ENCODE data around the gene NABP2.

The NABP2 gene

GRCh38 chr12:56257071-56257470 is 32.9 kb downstream of the NABP2 start:
- ATAC-seq: no peak
- TF ChIP-seq BACH2 (CRISPR knock-in tag; IDR thresholded peaks at IDR 0.05; ENCODE audit: borderline replicate concordance) (no peak), PPARA (CRISPR knock-in tag; IDR thresholded peaks at IDR 0.05; ENCODE audit: borderline replicate concordance) (no peak), ZNF70 (CRISPR knock-in tag; IDR thresholded peaks at IDR 0.05) (no peak), TCF4 (CRISPR knock-in tag; IDR thresholded peaks at IDR 0.05; ENCODE audit: borderline replicate concordance) (no peak), CREB5 (CRISPR knock-in tag; IDR thresholded peaks at IDR 0.05; ENCODE audit: low read depth) (no peak), ARNTL (CRISPR knock-in tag; IDR thresholded peaks at IDR 0.05; ENCODE audit: borderline replicate concordance, low read depth) (no peak), OSR1 (CRISPR knock-in tag; IDR thresholded peaks at IDR 0.05) (no peak)

- TF ChIP-seq ZFP3 (CRISPR knock-in tag; IDR thresholded peaks at IDR 0.05) (no peak), ZNF8 (CRISPR knock-in tag; IDR thresholded peaks at IDR 0.05) (no peak), ISL1 (CRISPR knock-in tag; IDR thresholded peaks at IDR 0.05) (no peak), POU6F1 (CRISPR knock-in tag; IDR thresholded peaks at IDR 0.05; ENCODE audit: borderline replicate concordance, low read depth) (no peak), CSDC2 (CRISPR knock-in tag; IDR thresholded peaks at IDR 0.05) (no peak), TOX (CRISPR knock-in tag; IDR thresholded peaks at IDR 0.05; ENCODE audit: borderline replicate concordance) (no peak), PPARA (CRISPR knock-in tag; IDR thresholded peaks at IDR 0.05; ENCODE audit: borderline replicate concordance) (no peak), GLIS3 (CRISPR knock-in tag; IDR thresholded peaks at IDR 0.05) (no peak), ESRRG (CRISPR knock-in tag; IDR thresholded peaks at IDR 0.05) (no peak), ZNF565 (CRISPR knock-in tag; conservative IDR thresholded peaks at IDR 0.05; ENCODE audit: low read depth) (no peak), ARNTL (CRISPR knock-in tag; IDR thresholded peaks at IDR 0.05; ENCODE audit: borderline replicate concordance, low read depth) (no peak), OSR1 (CRISPR knock-in tag; IDR thresholded peaks at IDR 0.05) (no peak), RARB (CRISPR knock-in tag; IDR thresholded peaks at IDR 0.05) (no peak), PATZ1 (CRISPR knock-in tag; IDR thresholded peaks at IDR 0.05; ENCODE audit: borderline replicate concordance) (no peak; the same call in 1 of the 2 replicates)
- peak; percentile 64 for ATAC-seq
Measured at GRCh38 chr12:56257491-56258067, 33.4 kb downstream of the NABP2 start.

- peak; percentile 84 for ATAC-seq
- TF ChIP-seq ARNTL (CRISPR knock-in tag; IDR thresholded peaks at IDR 0.05; ENCODE audit: borderline replicate concordance, low read depth) (no peak), TOX (CRISPR knock-in tag; IDR thresholded peaks at IDR 0.05; ENCODE audit: borderline replicate concordance) (no peak), PATZ1 (CRISPR knock-in tag; IDR thresholded peaks at IDR 0.05; ENCODE audit: borderline replicate concordance) (no peak), ZNF70 (CRISPR knock-in tag; IDR thresholded peaks at IDR 0.05) (no peak), ZC3H10 (CRISPR knock-in tag; IDR thresholded peaks at IDR 0.05) (no peak), OSR1 (CRISPR knock-in tag; IDR thresholded peaks at IDR 0.05) (no peak), GLIS3 (CRISPR knock-in tag; IDR thresholded peaks at IDR 0.05) (no peak), BACH2 (CRISPR knock-in tag; IDR thresholded peaks at IDR 0.05; ENCODE audit: borderline replicate concordance) (no peak), PPARA (CRISPR knock-in tag; IDR thresholded peaks at IDR 0.05; ENCODE audit: borderline replicate concordance) (no peak), ZFP30 (CRISPR knock-in tag; IDR thresholded peaks at IDR 0.05) (no peak), ZNF565 (CRISPR knock-in tag; conservative IDR thresholded peaks at IDR 0.05; ENCODE audit: low read depth) (no peak), ZFP3 (CRISPR knock-in tag; IDR thresholded peaks at IDR 0.05) (no peak), RARB (CRISPR knock-in tag; IDR thresholded peaks at IDR 0.05) (no peak), ISL1 (CRISPR knock-in tag; IDR thresholded peaks at IDR 0.05) (no peak)
Measured at GRCh38 chr12:56258068-56258819, 34.1 kb downstream of the NABP2 start, which contains the start of gene ANKRD52. TSS of gene ANKRD52 (minus strand) at chr12:56258384. CDS start at chr12:56258269, 115 bp downstream.
